GM04503 (cell line): ENCODE data around the gene EPN2.
A peak's percentile ranks its signal among the peaks of the same experiment; 100 is the strongest.

Experiments
- DNase-seq: peaks from one replicate; pipeline ENCODE4 v3.0.0-alpha.2; 2012; ENCODE audit warnings: low read depth

The EPN2 gene

GRCh38 chr17:19239544-19239943, 2.4 kb downstream of the EPN2 start:
- DNase-seq, result no peak

GRCh38 chr17:19242323-19242722, 5.2 kb downstream of the EPN2 start:
- DNase-seq, result no peak

GRCh38 chr17:19242926-19243325, 5.8 kb downstream of the EPN2 start:
- no peak for DNase-seq

GRCh38 chr17:19243838-19244237, 6.7 kb downstream of the EPN2 start:
- DNase-seq, result no peak

- DNase-seq, result no peak
These were observed 7.2 kb downstream of the EPN2 start for GRCh38 chr17:19244357-19244756.

- DNase-seq, result no peak
These were observed 7.6 kb downstream of the EPN2 start for GRCh38 chr17:19244781-19245180.

GRCh38 chr17:19247473-19247872, 10.3 kb downstream of the EPN2 start:
- DNase-seq, result no peak

GRCh38 chr17:19248151-19248927, 11.2 kb downstream of the EPN2 start:
- no peak for DNase-seq

- peak; percentile 62 for DNase-seq
These were observed 11.9 kb downstream of the EPN2 start for GRCh38 chr17:19248928-19249574.

GRCh38 chr17:19249681-19250080, 12.5 kb downstream of the EPN2 start:
- DNase-seq, result no peak

- no peak for DNase-seq
These were observed 13.4 kb downstream of the EPN2 start for GRCh38 chr17:19250421-19251173.

GRCh38 chr17:19253112-19253511, 15.9 kb downstream of the EPN2 start:
- DNase-seq, result no peak

- DNase-seq, result no peak
These were observed 17.5 kb downstream of the EPN2 start for GRCh38 chr17:19254651-19255050.

GRCh38 chr17:19255279-19255678, 18.1 kb downstream of the EPN2 start:
- no peak for DNase-seq

GRCh38 chr17:19258371-19258770, 21.2 kb downstream of the EPN2 start:
- no peak for DNase-seq

- no peak for DNase-seq
These were observed 23.8 kb downstream of the EPN2 start for GRCh38 chr17:19260958-19261357.

- no peak for DNase-seq
These were observed 24.3 kb downstream of the EPN2 start for GRCh38 chr17:19261426-19261825.

GRCh38 chr17:19262650-19263631, 25.8 kb downstream of the EPN2 start:
- no peak for DNase-seq

- DNase-seq, result no peak
These were observed 26.5 kb downstream of the EPN2 start for GRCh38 chr17:19263641-19264051.

GRCh38 chr17:19264268-19264667, 27.1 kb downstream of the EPN2 start:
- no peak for DNase-seq

- no peak for DNase-seq
These were observed 27.5 kb downstream of the EPN2 start for GRCh38 chr17:19264681-19265080.

GRCh38 chr17:19265755-19266154, 28.6 kb downstream of the EPN2 start:
- no peak for DNase-seq
